Measurements from ENCODE around the gene SALL2.
A peak's percentile ranks its signal among the peaks of the same experiment; 100 is the strongest.

Gene SALL2

GRCh38 chr14:21537090-21537424 lies 10.9 kb upstream of the SALL2 start:
- Mint-ChIP-seq H3K4me1 (ENCODE audit: low read depth in 2 of 2) (peaks cover 0 to 4% of the 10 kb centered on the region in 2 donors), H3K4me3 (no peak overlapping the region), H3K27ac (no peak overlapping the region), H3K9me3 (no peaks in the 10 kb centered on the region), H3K36me3 (ENCODE audit: insufficient read depth) (no peaks in the 10 kb centered on the region), H3K27me3 (peaks cover 59 to 70% of the 10 kb centered on the region in 2 donors)
- ATAC-seq (replicated peaks): no peak
- DNase-seq: no peak

GRCh38 chr14:21536418-21537089 lies 10.4 kb upstream of the SALL2 start:
- H3K4me1 Mint-ChIP-seq (ENCODE audit: low read depth in 2 of 2): peaks cover 0 to 4% of the 10 kb centered on the region in 2 donors
- no peak overlapping the region for H3K4me3 Mint-ChIP-seq
- no peaks in the 10 kb centered on the region for H3K9me3 Mint-ChIP-seq
- H3K27ac Mint-ChIP-seq: no peak overlapping the region
- peaks cover 62 to 69% of the 10 kb centered on the region in 2 donors for H3K27me3 Mint-ChIP-seq
- ATAC-seq (replicated peaks) (no peak), DNase-seq (no peak)
- H3K36me3 Mint-ChIP-seq (ENCODE audit: insufficient read depth): no peaks in the 10 kb centered on the region

GRCh38 chr14:21535545-21536417 lies 9.6 kb upstream of the SALL2 start:
- Mint-ChIP-seq H3K4me3 (no peak overlapping the region), H3K4me1 (ENCODE audit: low read depth in 2 of 2) (peaks cover 0 to 4% of the 10 kb centered on the region in 2 donors), H3K27me3 (peaks cover 66 to 69% of the 10 kb centered on the region in 2 donors), H3K36me3 (ENCODE audit: insufficient read depth) (no peaks in the 10 kb centered on the region), H3K9me3 (no peaks in the 10 kb centered on the region), H3K27ac (no peak overlapping the region)
- ATAC-seq (replicated peaks): no peak
- DNase-seq: no peak

GRCh38 chr14:21534576-21534975 lies 8.4 kb upstream of the SALL2 start:
- Mint-ChIP-seq H3K9me3 (no peaks in the 10 kb centered on the region), H3K36me3 (ENCODE audit: insufficient read depth) (no peaks in the 10 kb centered on the region), H3K4me1 (ENCODE audit: low read depth in 2 of 2) (peaks cover 0 to 4% of the 10 kb centered on the region in 2 donors), H3K4me3 (no peak overlapping the region), H3K27me3 (peaks cover 64 to 66% of the 10 kb centered on the region in 2 donors), H3K27ac (no peak overlapping the region)
- ATAC-seq (replicated peaks) (no peak), DNase-seq (no peak)

GRCh38 chr14:21533294-21533693 lies 7.1 kb upstream of the SALL2 start:
- Mint-ChIP-seq H3K36me3 (ENCODE audit: insufficient read depth) (no peaks in the 10 kb centered on the region), H3K27me3 (peaks cover 52 to 53% of the 10 kb centered on the region in 2 donors), H3K27ac (no peak overlapping the region), H3K4me1 (ENCODE audit: low read depth in 2 of 2) (peaks cover 0 to 4% of the 10 kb centered on the region in 2 donors), H3K9me3 (no peaks in the 10 kb centered on the region), H3K4me3 (no peak overlapping the region)
- DNase-seq (no peak), ATAC-seq (replicated peaks) (no peak)

- Mint-ChIP-seq H3K4me3 (no peak overlapping the region), H3K27ac (no peak overlapping the region), H3K4me1 (ENCODE audit: low read depth in 2 of 2) (peaks cover 4 to 9% of the 10 kb centered on the region in 2 donors), H3K27me3 (peaks cover 15 to 21% of the 10 kb centered on the region in 2 donors), H3K36me3 (ENCODE audit: insufficient read depth) (no peaks in the 10 kb centered on the region), H3K9me3 (no peaks in the 10 kb centered on the region)
- DNase-seq (no peak), ATAC-seq (replicated peaks) (no peak)
Observed at GRCh38 chr14:21529515-21529914, 3.4 kb upstream of the SALL2 start.

GRCh38 chr14:21528381-21529348 lies 2.5 kb upstream of the SALL2 start:
- no peak overlapping the region for H3K27ac Mint-ChIP-seq
- ATAC-seq (replicated peaks) (no peak), DNase-seq (no peak)
- H3K9me3 Mint-ChIP-seq: no peaks in the 10 kb centered on the region
- no peaks in the 10 kb centered on the region for H3K36me3 Mint-ChIP-seq (ENCODE audit: insufficient read depth)
- no peak overlapping the region for H3K4me3 Mint-ChIP-seq
- H3K4me1 Mint-ChIP-seq (ENCODE audit: low read depth in 2 of 2): peaks cover 4 to 10% of the 10 kb centered on the region in 2 donors
- peaks cover 9 to 17% of the 10 kb centered on the region in 2 donors for H3K27me3 Mint-ChIP-seq

GRCh38 chr14:21527318-21527679 lies 1.2 kb upstream of the SALL2 start:
- no peak for DNase-seq
- no peak for ATAC-seq (replicated peaks)
- no peaks in the 10 kb centered on the region for H3K36me3 Mint-ChIP-seq (ENCODE audit: insufficient read depth)
- peak overlapping the region; percentile 69 to 90 for H3K4me3 Mint-ChIP-seq
- H3K27ac Mint-ChIP-seq: no peak overlapping the region
- no peaks in the 10 kb centered on the region for H3K9me3 Mint-ChIP-seq
- peaks cover 4 to 10% of the 10 kb centered on the region in 2 donors for H3K4me1 Mint-ChIP-seq (ENCODE audit: low read depth in 2 of 2)
- H3K27me3 Mint-ChIP-seq: peaks cover 7 to 11% of the 10 kb centered on the region in 2 donors

- Mint-ChIP-seq H3K36me3 (ENCODE audit: insufficient read depth) (no peaks in the 10 kb centered on the region), H3K27ac (no peak overlapping the region), H3K27me3 (peaks cover 2 to 6% of the 10 kb centered on the region in 2 donors), H3K9me3 (no peaks in the 10 kb centered on the region), H3K4me3 (peak overlapping the region; percentile 69 to 90), H3K4me1 (ENCODE audit: low read depth in 2 of 2) (peaks cover 4 to 10% of the 10 kb centered on the region in 2 donors)
- DNase-seq (no peak), ATAC-seq (replicated peaks) (no peak)
Observed at GRCh38 chr14:21526672-21527317, 649 bp upstream of the SALL2 start.

- Mint-ChIP-seq H3K27ac (peak overlapping the region in 1 of 2 donors; percentile 3), H3K36me3 (ENCODE audit: insufficient read depth) (no peaks in the 10 kb centered on the region), H3K9me3 (no peaks in the 10 kb centered on the region), H3K27me3 (no peaks in the 10 kb centered on the region), H3K4me1 (ENCODE audit: low read depth in 2 of 2) (peaks cover 4 to 10% of the 10 kb centered on the region in 2 donors), H3K4me3 (peak overlapping the region; percentile 69 to 90)
- DNase-seq (no peak), ATAC-seq (replicated peaks) (no peak)
Observed at GRCh38 chr14:21525571-21525961, 580 bp downstream of the SALL2 start.

GRCh38 chr14:21524575-21525490 lies 1.3 kb downstream of the SALL2 start:
- H3K27me3 Mint-ChIP-seq: no peaks in the 10 kb centered on the region
- no peaks in the 10 kb centered on the region for H3K36me3 Mint-ChIP-seq (ENCODE audit: insufficient read depth)
- ATAC-seq (replicated peaks): no peak
- H3K4me1 Mint-ChIP-seq (ENCODE audit: low read depth in 2 of 2): peaks cover 4 to 10% of the 10 kb centered on the region in 2 donors
- H3K4me3 Mint-ChIP-seq: peak overlapping the region; percentile 69 to 90
- no peak for DNase-seq
- H3K9me3 Mint-ChIP-seq: no peaks in the 10 kb centered on the region
- H3K27ac Mint-ChIP-seq: peak overlapping the region in 1 of 2 donors; percentile 84

GRCh38 chr14:21523203-21523602 lies 2.9 kb downstream of the SALL2 start:
- no peak for DNase-seq
- H3K4me1 Mint-ChIP-seq (ENCODE audit: low read depth in 2 of 2): peaks cover 4 to 10% of the 10 kb centered on the region in 2 donors
- no peak overlapping the region for H3K27ac Mint-ChIP-seq
- no peaks in the 10 kb centered on the region for H3K36me3 Mint-ChIP-seq (ENCODE audit: insufficient read depth)
- peaks cover 6 to 10% of the 10 kb centered on the region in 2 donors for H3K27me3 Mint-ChIP-seq
- no peak for ATAC-seq (replicated peaks)
- no peaks in the 10 kb centered on the region for H3K9me3 Mint-ChIP-seq
- no peak overlapping the region for H3K4me3 Mint-ChIP-seq

All from effector memory CD8-positive, alpha-beta T cell (primary cell).